CD14-positive monocyte (primary cell): ENCODE data around the gene MTR. TPM values are rescaled to one million over a fixed set of nuclear protein-coding genes. Genes with fewer than 3 reads are reported as not detected.

Experiments
- DNase-seq, 3 donors: peaks; one replicate each; pipeline ENCODE4 v3.0.0-alpha.2; 2011 to 2022
- H2AFZ ChIP-seq: 2 replicates; pipeline ENCODE4 v1.6.0; 2012; ENCODE audit warnings: mild to moderate bottlenecking, low read depth, low read length, inconsistent platforms; ENCODE audit not compliant: insufficient read depth, poor library complexity, severe bottlenecking
- H3K27ac ChIP-seq, 2 donors: 1 replicate in 1 of 2; 2 replicates in 1 of 2; pipeline ENCODE4 v1.5.1; 2012 to 2013; ENCODE audit warnings: low read length in 2 of 2, control low read depth in 1 of 2, inconsistent platforms in 1 of 2, low read depth in 1 of 2, mild to moderate bottlenecking in 1 of 2
- H3K27me3 ChIP-seq, 2 donors: one replicate each; pipeline versions ENCODE4 v1.6.0 to v1.6.1; 2011 to 2013; ENCODE audit warnings: low read length in 2 of 2; ENCODE audit not compliant: control insufficient read depth in 2 of 2, insufficient read depth in 2 of 2
- H3K36me3 ChIP-seq, 2 donors: replicated peaks in 1 of 2; 1 replicate in 1 of 2; 2 replicates in 1 of 2; pipeline versions ENCODE4 v1.5.1 to v1.6.1; 2012 to 2013; ENCODE audit warnings: low read length in 2 of 2, control low read depth in 1 of 2, inconsistent platforms in 1 of 2, mild to moderate bottlenecking in 1 of 2; ENCODE audit not compliant: insufficient read depth in 2 of 2, control insufficient read depth in 1 of 2
- H3K4me1 ChIP-seq, 2 donors: 1 replicate in 1 of 2; 2 replicates in 1 of 2; pipeline versions ENCODE4 v1.5.1 to v1.6.1; 2012 to 2013; ENCODE audit warnings: low read length in 2 of 2, control low read depth in 1 of 2, inconsistent platforms in 1 of 2, mild to moderate bottlenecking in 1 of 2, moderate library complexity in 1 of 2; ENCODE audit not compliant: insufficient read depth in 2 of 2, control insufficient read depth in 1 of 2
- H3K4me2 ChIP-seq: replicated peaks from 2 replicates; pipeline ENCODE3; 2012; ENCODE audit warnings: low read length, moderate library complexity, mild to moderate bottlenecking; ENCODE audit not compliant: poor library complexity, severe bottlenecking; ENCODE audit errors: extremely low read depth
- H3K4me3 ChIP-seq, 3 experiments: fragments of 200-600 bp in 1 of 3; sonication (generic) in 1 of 3; replicated peaks in 1 of 3; 1 replicate in 2 of 3; 2 replicates in 1 of 3; pipeline ENCODE4 v1.5.1; 2011 to 2013; ENCODE audit warnings: low read length in 3 of 3, mild to moderate bottlenecking in 3 of 3, control low read depth in 2 of 3, low read depth in 2 of 3, inconsistent platforms in 1 of 3, moderate library complexity in 1 of 3
- H3K79me2 ChIP-seq: 2 replicates; pipeline ENCODE4 v1.6.0; 2012; ENCODE audit warnings: mild to moderate bottlenecking, control low read depth, inconsistent platforms, low read length, moderate library complexity; ENCODE audit not compliant: insufficient read depth
- H3K9ac ChIP-seq: 2 replicates; pipeline ENCODE4 v1.6.0; 2017; ENCODE audit warnings: low read length, mild to moderate bottlenecking; ENCODE audit not compliant: insufficient read depth, poor library complexity, severe bottlenecking
- H3K9me3 ChIP-seq, 2 donors: replicated peaks in 1 of 2; 1 replicate in 1 of 2; 2 replicates in 1 of 2; pipeline versions ENCODE4 v1.5.1 to v1.6.1; 2012 to 2013; ENCODE audit warnings: low read length in 2 of 2, control low read depth in 1 of 2; ENCODE audit not compliant: control insufficient read depth in 1 of 2, insufficient read depth in 1 of 2
- H4K20me1 ChIP-seq: 2 replicates; pipeline ENCODE4 v1.6.0; 2012; ENCODE audit warnings: mild to moderate bottlenecking, low read length, control low read depth, moderate library complexity; ENCODE audit not compliant: insufficient read depth
- H3K27ac Mint-ChIP-seq, 7 donors: one replicate each; pipeline ENCODE4 v1.8.0; 2020; ENCODE audit warnings: mild to moderate bottlenecking in 7 of 7, mixed read lengths in 7 of 7, moderate library complexity in 6 of 7, inconsistent platforms in 2 of 7
- H3K27me3 Mint-ChIP-seq, 3 donors: one replicate each; pipeline ENCODE4 v1.8.0; 2021 to 2022; ENCODE audit warnings: low read depth in 3 of 3, mild to moderate bottlenecking in 3 of 3, mixed read lengths in 3 of 3, moderate library complexity in 3 of 3, inconsistent platforms in 1 of 3
- H3K36me3 Mint-ChIP-seq, 2 donors: one replicate each; pipeline ENCODE4 v1.8.0; 2020; ENCODE audit warnings: mixed read lengths in 2 of 2, inconsistent platforms in 1 of 2, mild to moderate bottlenecking in 1 of 2
- H3K4me1 Mint-ChIP-seq: one replicate; pipeline ENCODE4 v1.8.0; 2020; ENCODE audit warnings: mild to moderate bottlenecking, mixed read lengths
- H3K4me3 Mint-ChIP-seq, 2 donors: one replicate each; pipeline ENCODE4 v1.8.0; 2020; ENCODE audit warnings: mild to moderate bottlenecking in 2 of 2, mixed read lengths in 2 of 2, moderate library complexity in 1 of 2
- H3K9me3 Mint-ChIP-seq, 7 donors: one replicate each; pipeline ENCODE4 v1.8.0; 2020 to 2022; ENCODE audit warnings: mixed read lengths in 7 of 7, mild to moderate bottlenecking in 6 of 7, moderate library complexity in 6 of 7, inconsistent platforms in 2 of 7
- WGBS: methylation state at CpG from one replicate; pipeline ENCODE4 v1.1.5; 2013; ENCODE audit warnings: missing lambda C conversion rate; ENCODE audit not compliant: insufficient coverage; 5-methylcytosine and 5-hydroxymethylcytosine counted together
- intact Hi-C, 2 donors: fragments of 100-400 bp; cut with micrococcal nuclease; formaldehyde crosslinking; loops; one replicate each; pipeline versions ENCODE4 v1.15.0 to v1.15.1; 2023
- polyA plus RNA-seq, 3 donors: library from polyadenylated mRNA; depleted of rRNA in 1 of 3; unstranded in 2 of 3; stranded (reverse) in 1 of 3; fragments of 300-500 nt in 2 of 3; fragments of >200 nt in 1 of 3; fragmentation: Illumina TruSeq in 2 of 3; gene quantifications; 1 replicate in 2 of 3; 2 replicates in 1 of 3; pipeline ENCODE4 v1.2.3, GENCODE V29; 2012 to 2021
- TF ChIP-seq, protein P1 (sequence below): fragments of 200-600 bp; IDR thresholded peaks from one replicate; pipeline ENCODE4 v1.8.0; 2022; ENCODE audit warnings: antibody characterized with exemption, mild to moderate bottlenecking

Gene MTR
- polyA plus RNA-seq, 3 donors, result 3.4 to 5.4 (median 4.7) TPM

DNA sequence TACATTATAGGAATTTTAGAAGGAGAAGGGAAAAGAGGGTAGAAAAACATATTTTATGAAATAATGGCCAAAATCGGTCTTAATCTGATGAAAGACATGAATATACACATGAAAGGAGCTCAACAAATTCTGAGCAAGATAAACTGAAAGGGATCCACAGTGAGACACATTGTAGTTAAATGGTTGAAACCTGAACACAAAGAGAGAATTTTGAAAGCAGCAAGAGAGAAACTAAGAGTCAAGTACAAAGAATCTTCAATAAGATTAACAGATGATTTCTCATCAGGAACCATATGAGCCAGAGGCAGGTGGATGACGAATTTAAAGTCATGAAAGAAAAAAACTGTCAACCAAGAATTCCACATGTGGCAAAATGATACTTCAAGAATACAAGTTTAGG lies 15.8 kb upstream of the MTR start:
- H3K4me2 ChIP-seq, result no peak overlapping the region
- no peaks in the 10 kb centered on the region for H3K27me3 ChIP-seq

DNA sequence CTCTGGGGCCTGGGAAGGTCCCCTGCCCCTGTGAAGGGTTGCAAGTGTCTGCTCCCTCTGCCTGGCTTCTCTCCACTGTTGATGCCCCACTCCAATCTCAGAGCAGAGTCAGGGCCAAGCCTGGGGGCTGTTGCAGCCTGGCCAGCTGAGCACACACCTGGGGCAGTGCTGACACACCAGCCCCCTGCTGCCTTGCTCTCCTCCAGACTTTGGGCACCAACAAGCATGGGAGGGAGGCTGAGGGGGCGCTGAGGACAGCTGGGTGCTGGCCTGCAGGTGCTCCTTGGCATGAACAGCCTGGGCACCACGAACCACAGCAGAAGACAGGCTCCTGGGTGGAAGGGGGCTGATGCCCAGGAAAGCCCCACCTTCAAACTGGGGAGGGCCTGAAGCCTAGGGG lies 9.6 kb upstream of the MTR start:
- no peak overlapping the region for H3K4me3 Mint-ChIP-seq
- H3K79me2 ChIP-seq, result no peaks in the 10 kb centered on the region
- H3K36me3 ChIP-seq, result no peaks in the 10 kb centered on the region
- H3K27me3 ChIP-seq, result no peaks in the 10 kb centered on the region
- no peak overlapping the region for H3K4me2 ChIP-seq
- no peaks in the 10 kb centered on the region for H4K20me1 ChIP-seq
- H3K27ac ChIP-seq, result no peak overlapping the region
- H3K9me3 ChIP-seq, result peaks cover 0 to 19% of the 10 kb centered on the region in 2 donors
- H3K4me3 ChIP-seq, result no peak overlapping the region
- peaks cover 6 to 17% (median 12%) of the 10 kb centered on the region in 3 donors for H3K27me3 Mint-ChIP-seq
- no CpG with 5 or more reads among the region's 2 CpGs for WGBS
- H3K36me3 Mint-ChIP-seq, result no peaks in the 10 kb centered on the region
- TF ChIP-seq, protein P1, sequence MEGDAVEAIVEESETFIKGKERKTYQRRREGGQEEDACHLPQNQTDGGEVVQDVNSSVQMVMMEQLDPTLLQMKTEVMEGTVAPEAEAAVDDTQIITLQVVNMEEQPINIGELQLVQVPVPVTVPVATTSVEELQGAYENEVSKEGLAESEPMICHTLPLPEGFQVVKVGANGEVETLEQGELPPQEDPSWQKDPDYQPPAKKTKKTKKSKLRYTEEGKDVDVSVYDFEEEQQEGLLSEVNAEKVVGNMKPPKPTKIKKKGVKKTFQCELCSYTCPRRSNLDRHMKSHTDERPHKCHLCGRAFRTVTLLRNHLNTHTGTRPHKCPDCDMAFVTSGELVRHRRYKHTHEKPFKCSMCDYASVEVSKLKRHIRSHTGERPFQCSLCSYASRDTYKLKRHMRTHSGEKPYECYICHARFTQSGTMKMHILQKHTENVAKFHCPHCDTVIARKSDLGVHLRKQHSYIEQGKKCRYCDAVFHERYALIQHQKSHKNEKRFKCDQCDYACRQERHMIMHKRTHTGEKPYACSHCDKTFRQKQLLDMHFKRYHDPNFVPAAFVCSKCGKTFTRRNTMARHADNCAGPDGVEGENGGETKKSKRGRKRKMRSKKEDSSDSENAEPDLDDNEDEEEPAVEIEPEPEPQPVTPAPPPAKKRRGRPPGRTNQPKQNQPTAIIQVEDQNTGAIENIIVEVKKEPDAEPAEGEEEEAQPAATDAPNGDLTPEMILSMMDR, result no peak
- intact Hi-C loops, result no loop called here
- H3K4me1 ChIP-seq, result no peaks in the 10 kb centered on the region
- DNase-seq, result no peak
- H3K4me1 Mint-ChIP-seq, result no peaks in the 10 kb centered on the region
- peaks cover 6 to 16% (median 10%) of the 10 kb centered on the region in 7 donors for H3K9me3 Mint-ChIP-seq
- H3K27ac Mint-ChIP-seq, result no peak overlapping the region
- no peak overlapping the region for H3K9ac ChIP-seq
- H2AFZ ChIP-seq, result no peak overlapping the region

More for the DNA sequence above, 15.8 kb upstream of the MTR start:
- intact Hi-C loops, result no loop called here
- Mint-ChIP-seq H3K9me3 (peaks cover 9 to 25% (median 17%) of the 10 kb centered on the region in 7 donors), H3K27me3 (peaks cover 6 to 12% (median 9%) of the 10 kb centered on the region in 3 donors), H3K4me1 (no peaks in the 10 kb centered on the region), H3K4me3 (no peak overlapping the region), H3K36me3 (no peaks in the 10 kb centered on the region), H3K27ac (no peak overlapping the region)
- TF ChIP-seq, protein P1, result no peak
- no peak overlapping the region for H2AFZ ChIP-seq
- no peaks in the 10 kb centered on the region for H3K79me2 ChIP-seq
- no peaks in the 10 kb centered on the region for H4K20me1 ChIP-seq
- no peak overlapping the region for H3K27ac ChIP-seq
- H3K9ac ChIP-seq, result no peak overlapping the region
- H3K9me3 ChIP-seq, result peaks cover 0 to 12% of the 10 kb centered on the region in 2 donors
- H3K4me3 ChIP-seq, result no peak overlapping the region
- H3K4me1 ChIP-seq, result no peaks in the 10 kb centered on the region
- DNase-seq, result no peak
- no peaks in the 10 kb centered on the region for H3K36me3 ChIP-seq
- 90% methylated on average over 1 of the region's 2 CpGs for WGBS
